Activated T-cell treated with anti-CD3 and anti-CD28 coated beads, Interleukin-2, amount 50 U/mL, for 48 hours (primary cell): ENCODE measurements around the gene ACSM3.
"Not testable (repeated sequence)": the region's sequence is repeated elsewhere in the genome, so short reads cannot be mapped to it uniquely, and the experiment has no call there.

ENCODE experiments used
- DNase-seq, 2 experiments: peaks; one replicate each; pipeline ENCODE4 v3.0.0-alpha.2; 2020

The ACSM3 gene

GRCh38 chr16:20763461-20764232 lies at the start of gene ACSM3:
Gene ACSM3 (plus strand): TSS chr16:20764014. CDS start chr16:20770035, 6,021 bp downstream.
- peak; percentile 60 to 67 for DNase-seq

- DNase-seq = not testable (repeated sequence)
Measured at GRCh38 chr16:20717718-20718117, 46.1 kb upstream of the ACSM3 start.

- no peak for DNase-seq
Measured at GRCh38 chr16:20720251-20720650, 43.6 kb upstream of the ACSM3 start.

GRCh38 chr16:20726661-20727060 lies 37.2 kb upstream of the ACSM3 start:
- no peak for DNase-seq

GRCh38 chr16:20727181-20727580 lies 36.6 kb upstream of the ACSM3 start:
- DNase-seq = no peak

GRCh38 chr16:20729141-20729540 lies 34.7 kb upstream of the ACSM3 start:
- no peak for DNase-seq

- no peak for DNase-seq
Measured at GRCh38 chr16:20734056-20734455, 29.8 kb upstream of the ACSM3 start.

GRCh38 chr16:20734782-20735181 lies 29.0 kb upstream of the ACSM3 start:
- no peak for DNase-seq

GRCh38 chr16:20735490-20735889 lies 28.3 kb upstream of the ACSM3 start:
- DNase-seq = no peak

- DNase-seq = peak in 1 of 2 experiments; percentile 22
Measured at GRCh38 chr16:20740007-20740883, 23.6 kb upstream of the ACSM3 start.

GRCh38 chr16:20740901-20741521 lies 22.8 kb upstream of the ACSM3 start:
- peak; percentile 88 to 93 for DNase-seq

- DNase-seq = peak; percentile 99
Measured at GRCh38 chr16:20741554-20742285, 22.1 kb upstream of the ACSM3 start, which contains the start of gene THUMPD1. Gene THUMPD1 (minus strand): TSS chr16:20741818. CDS start chr16:20741739, 79 bp downstream.

- DNase-seq = no peak
Measured at GRCh38 chr16:20743591-20743990, 20.2 kb upstream of the ACSM3 start.

GRCh38 chr16:20744922-20745440 lies 18.8 kb upstream of the ACSM3 start:
- no peak for DNase-seq

- DNase-seq = no peak
Measured at GRCh38 chr16:20746461-20746860, 17.4 kb upstream of the ACSM3 start.

GRCh38 chr16:20747030-20747816 lies 16.6 kb upstream of the ACSM3 start:
- no peak for DNase-seq

- DNase-seq = no peak
Measured at GRCh38 chr16:20749474-20749873, 14.3 kb upstream of the ACSM3 start.

GRCh38 chr16:20750558-20750957 lies 13.3 kb upstream of the ACSM3 start:
- no peak for DNase-seq

GRCh38 chr16:20753727-20754126 lies 10.1 kb upstream of the ACSM3 start:
- no peak for DNase-seq

- DNase-seq = no peak
Measured at GRCh38 chr16:20755238-20755637, 8.6 kb upstream of the ACSM3 start.

- not testable (repeated sequence) for DNase-seq
Measured at GRCh38 chr16:20755799-20756198, 8.0 kb upstream of the ACSM3 start.
